HuH-7 (cell line): ENCODE results near the gene DRD4.

Experiments
- DNase-seq: peaks from one replicate; pipeline ENCODE4 v3.0.0; 2011; ENCODE audit warnings: low spot score

Gene DRD4

GRCh38 chr11:636511-637332 lies at the start of gene DRD4:
Gene DRD4, plus strand, starts transcription at chr11:637269. Its CDS starts 36 bp downstream, at chr11:637305.
- no peak for DNase-seq

GRCh38 chr11:587546-587945 lies 49.5 kb upstream of the DRD4 start:
- DNase-seq, result no peak

- DNase-seq, result peak; percentile 94
Measured at GRCh38 chr11:587978-588380, 49.1 kb upstream of the DRD4 start.

DNA sequence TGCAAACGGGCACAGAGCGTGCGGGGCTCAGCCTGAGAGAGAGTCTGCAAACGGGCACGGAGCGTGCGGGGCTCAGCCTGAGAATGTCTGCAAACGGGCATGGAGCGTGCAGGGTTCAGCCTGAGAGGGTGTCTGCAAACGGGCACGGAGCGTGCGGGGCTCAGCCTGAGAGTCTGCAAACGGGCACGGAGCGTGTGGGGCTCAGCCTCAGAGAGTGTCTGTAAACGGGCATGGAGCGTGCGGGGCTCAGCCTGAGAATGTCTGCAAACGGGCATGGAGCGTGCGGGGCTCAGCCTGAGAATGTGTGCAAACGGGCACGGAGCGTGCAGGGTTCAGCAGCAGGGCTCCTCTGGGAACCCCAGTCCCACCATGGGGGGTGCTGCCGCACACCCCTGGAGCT lies 47.3 kb upstream of the DRD4 start:
- DNase-seq, result no peak

DNA sequence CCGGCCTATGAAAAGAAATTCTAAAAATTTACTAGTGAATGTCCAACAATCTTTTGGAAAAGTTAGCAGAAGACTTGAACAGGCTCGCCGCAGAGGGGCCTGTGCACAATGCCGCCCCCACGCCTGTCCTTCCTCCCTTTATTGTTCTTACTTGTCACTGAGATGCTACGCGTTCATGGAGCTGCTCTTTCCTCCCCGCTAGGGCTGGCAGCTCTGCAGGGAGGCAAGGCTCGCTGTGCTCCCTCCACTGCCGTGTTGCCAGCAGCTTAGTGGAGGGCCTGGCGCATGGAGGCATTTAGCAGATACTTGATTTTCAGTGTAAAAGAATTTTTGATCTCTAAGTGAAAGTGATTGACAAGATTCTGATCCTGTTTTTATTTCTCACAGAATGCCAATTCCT lies 46.1 kb upstream of the DRD4 start:
- no peak for DNase-seq

GRCh38 chr11:592501-592900 lies 44.6 kb upstream of the DRD4 start:
- DNase-seq, result no peak

DNA sequence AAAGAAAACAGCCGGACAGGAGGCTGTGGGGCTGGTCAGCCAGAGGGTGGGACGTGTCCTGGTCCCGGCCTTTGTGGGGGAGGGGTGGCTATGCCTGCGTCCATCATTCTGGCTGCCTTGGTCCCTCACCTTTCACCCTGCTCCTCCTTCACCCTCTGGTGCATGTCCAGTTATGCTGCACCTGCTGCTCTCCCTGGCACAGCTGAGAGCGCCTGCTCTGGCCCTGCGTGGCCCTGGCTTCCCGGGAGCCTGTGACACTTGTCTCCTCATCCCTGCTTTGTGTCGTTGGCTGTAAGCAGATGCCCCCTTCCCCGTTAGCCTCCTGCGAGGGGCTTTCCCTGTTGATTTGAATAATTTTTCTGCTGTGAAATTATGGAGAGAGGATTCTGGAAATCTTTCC lies 44.2 kb upstream of the DRD4 start:
- DNase-seq, result no peak

- no peak for DNase-seq
Measured at GRCh38 chr11:593347-593746, 43.7 kb upstream of the DRD4 start.

GRCh38 chr11:595400-595799 lies 41.7 kb upstream of the DRD4 start:
- DNase-seq, result no peak

- no peak for DNase-seq
Measured at GRCh38 chr11:596374-596773, 40.7 kb upstream of the DRD4 start.

- DNase-seq, result peak; percentile 73
Measured at GRCh38 chr11:597166-597725, 39.8 kb upstream of the DRD4 start.

GRCh38 chr11:598005-598680 lies 38.9 kb upstream of the DRD4 start:
- no peak for DNase-seq

GRCh38 chr11:601573-602245 lies 35.4 kb upstream of the DRD4 start:
- no peak for DNase-seq

- DNase-seq, result no peak
Measured at GRCh38 chr11:603154-603553, 33.9 kb upstream of the DRD4 start.

DNA sequence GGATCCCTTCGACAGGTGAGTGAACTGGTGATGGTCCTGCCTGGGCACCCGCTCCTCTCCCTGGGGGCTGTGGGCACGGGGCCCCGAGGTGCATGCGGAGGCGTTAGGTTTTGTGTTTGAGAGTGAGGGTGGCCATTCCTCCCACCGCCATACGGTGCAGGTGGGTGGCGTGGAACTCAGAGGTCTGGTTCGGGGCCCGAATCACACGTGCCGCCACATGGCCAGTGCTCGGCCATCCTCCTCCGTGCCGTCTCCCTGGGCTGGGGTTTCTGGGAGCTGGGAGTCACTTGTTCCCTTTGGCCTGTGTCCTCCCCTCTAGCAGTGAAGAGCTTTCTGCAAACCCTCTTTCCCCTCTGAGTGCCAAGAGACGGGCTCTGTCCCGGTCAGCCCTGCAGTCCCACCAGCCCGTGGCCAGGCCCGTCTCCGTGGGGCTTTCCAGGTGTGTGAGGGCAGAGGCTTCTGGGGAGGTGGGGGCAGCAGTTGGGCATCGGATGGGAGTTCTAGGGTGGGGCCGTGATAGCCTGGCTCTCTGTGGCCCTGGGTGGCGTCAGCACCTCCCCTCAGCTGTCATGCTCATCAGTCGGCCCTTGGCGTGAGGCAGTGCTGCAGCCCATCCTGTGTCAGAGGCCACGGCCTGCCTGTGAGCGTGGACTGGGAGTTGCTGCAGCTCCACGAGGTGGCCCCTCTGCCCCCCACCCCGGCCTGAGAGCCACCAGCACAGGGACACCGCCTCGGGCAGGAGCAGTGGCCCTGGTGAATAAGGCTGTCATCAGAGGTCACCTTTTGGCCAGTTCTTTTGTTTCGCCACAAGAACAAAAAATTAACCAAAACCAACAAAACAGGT lies 31.6 kb upstream of the DRD4 start:
- no peak for DNase-seq

GRCh38 chr11:606245-606644 lies 30.8 kb upstream of the DRD4 start:
- no peak for DNase-seq

DNA sequence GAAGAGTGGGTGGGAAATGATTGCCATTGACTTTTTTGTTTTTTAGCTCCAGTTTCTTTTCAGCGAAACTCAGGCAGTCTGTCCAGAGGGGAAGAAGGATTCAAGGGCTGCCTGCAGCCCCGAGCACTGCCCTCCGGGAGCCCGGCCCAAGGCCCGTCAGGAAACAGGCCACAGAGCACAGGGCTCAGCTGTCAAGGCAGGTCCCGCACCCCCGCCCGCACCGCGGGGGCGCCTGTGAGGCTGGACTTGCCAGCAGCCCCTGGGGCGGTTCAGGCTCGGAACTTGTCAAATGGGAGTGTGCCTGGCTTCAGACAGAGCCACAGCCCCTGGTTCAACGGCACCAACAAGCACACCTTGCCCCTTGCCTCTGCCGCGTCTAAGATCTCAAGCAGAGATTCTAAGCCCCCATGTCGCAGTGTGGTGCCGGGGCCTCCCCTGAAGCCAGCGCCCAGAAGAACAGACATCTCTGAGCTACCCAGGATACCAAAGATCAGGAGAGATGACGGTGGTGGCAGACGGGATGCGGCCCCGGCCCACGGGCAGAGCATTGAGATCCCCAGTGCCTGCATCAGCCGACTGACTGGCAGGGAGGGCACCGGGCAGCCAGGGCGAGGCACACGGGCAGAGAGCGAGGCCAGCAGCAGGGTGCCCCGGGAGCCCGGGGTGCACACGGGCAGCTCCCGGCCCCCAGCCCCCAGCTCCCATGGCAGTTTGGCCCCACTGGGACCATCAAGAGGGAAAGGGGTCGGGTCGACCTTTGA lies 29.9 kb upstream of the DRD4 start:
- no peak for DNase-seq

GRCh38 chr11:607971-608659 lies 29.0 kb upstream of the DRD4 start:
- DNase-seq, result no peak

DNA sequence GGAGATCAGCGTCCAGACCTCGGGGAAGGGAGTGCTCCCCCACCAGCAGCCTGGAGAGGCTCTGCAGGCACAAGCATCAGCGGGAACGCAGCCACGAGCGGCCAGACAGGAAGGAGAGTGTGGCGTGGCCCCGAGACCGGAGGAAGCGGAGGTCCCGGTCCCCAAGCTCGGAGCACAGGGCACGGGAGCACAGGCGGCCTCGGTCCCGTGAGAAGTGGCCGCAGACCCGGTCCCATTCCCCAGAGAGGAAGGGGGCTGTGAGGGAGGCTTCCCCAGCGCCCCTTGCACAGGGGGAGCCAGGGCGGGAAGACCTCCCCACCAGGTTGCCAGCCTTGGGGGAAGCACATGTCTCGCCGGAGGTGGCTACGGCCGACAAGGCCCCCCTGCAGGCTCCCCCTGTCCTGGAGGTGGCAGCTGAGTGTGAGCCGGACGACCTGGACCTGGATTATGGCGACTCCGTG lies 28.2 kb upstream of the DRD4 start:
- DNase-seq, result no peak

- DNase-seq, result no peak
Measured at GRCh38 chr11:609341-609811, 27.7 kb upstream of the DRD4 start.
